MCF 10A (cell line): Measurements from ENCODE around the gene UVRAG. TPM values are rescaled to one million over a fixed set of nuclear protein-coding genes. Genes with fewer than 3 reads are reported as not detected.

Source experiments
- BruUV-seq: library from RNA; stranded (reverse); fragments of 400-500 nt; replicated peaks from 2 replicates; lab custom pipeline; 2021; lab: Mats Ljungman, UMichigan
- CTCF ChIA-PET: fragments of 300-600 bp; sonication (Branson Sonifier 250); formaldehyde crosslinking; extraction: SDS; loops from one replicate; lab custom pipeline; 2021; ENCODE audit warnings: antibody characterized with exemption, inconsistent platforms; lab: Yijun Ruan, JAX
- POLR2A ChIA-PET: fragments of 300-600, 350-650 bp; sonication (Branson Sonifier 250); formaldehyde crosslinking; extraction: SDS; loops from one replicate; lab custom pipeline; 2020; ENCODE audit warnings: antibody characterized with exemption, inconsistent platforms; lab: Yijun Ruan, JAX
- DNase-seq: peaks from one replicate; pipeline ENCODE4 v3.0.0-alpha.2; 2018; ENCODE audit not compliant: unreplicated experiment
- H3K27ac Mint-ChIP-seq: one replicate; pipeline ENCODE4 v1.8.0; 2022; ENCODE audit warnings: mild to moderate bottlenecking, low read depth, mixed read lengths; ENCODE audit not compliant: unreplicated experiment
- H3K27me3 Mint-ChIP-seq: one replicate; pipeline ENCODE4 v1.8.0; 2022; ENCODE audit warnings: mixed read lengths; ENCODE audit not compliant: insufficient read depth, unreplicated experiment
- H3K36me3 Mint-ChIP-seq: one replicate; pipeline ENCODE4 v1.8.0; 2022; ENCODE audit warnings: mild to moderate bottlenecking, moderate library complexity, mixed read lengths; ENCODE audit not compliant: insufficient read depth, unreplicated experiment
- H3K4me1 Mint-ChIP-seq: one replicate; pipeline ENCODE4 v1.8.0; 2022; ENCODE audit warnings: mixed read lengths; ENCODE audit not compliant: insufficient read depth, unreplicated experiment
- H3K4me3 Mint-ChIP-seq: one replicate; pipeline ENCODE4 v1.8.0; 2022; ENCODE audit warnings: mild to moderate bottlenecking, moderate library complexity, mixed read lengths; ENCODE audit not compliant: unreplicated experiment
- H3K9me3 Mint-ChIP-seq: one replicate; pipeline ENCODE4 v1.8.0; 2022; ENCODE audit warnings: mixed read lengths; ENCODE audit not compliant: unreplicated experiment
- CTCF ChIP-seq: fragments of 200-600 bp; IDR thresholded peaks from one replicate; pipeline ENCODE4 v1.8.0; 2022; ENCODE audit warnings: antibody characterized with exemption, mild to moderate bottlenecking; ENCODE audit not compliant: unreplicated experiment
- intact Hi-C: fragments of 100-400 bp; cut with micrococcal nuclease; formaldehyde crosslinking; loops from 2 replicates; pipeline ENCODE4 v1.14.1; 2022
- total RNA-seq: library from RNA; stranded (reverse); gene quantifications from 2 replicates; pipeline ENCODE4 v1.2.3, GENCODE V29; 2022

The UVRAG gene
- total RNA-seq, 1 experiment from 2014 or later = 12.4 TPM

GRCh38 chr11:76030968-76031590, 216.1 kb downstream of the UVRAG start:
- no peak for TF ChIP-seq CTCF
- H3K36me3 Mint-ChIP-seq = peaks cover 5% of the 10 kb centered on the region
- H3K4me3 Mint-ChIP-seq = no peak overlapping the region
- no peak overlapping the region for H3K27ac Mint-ChIP-seq
- intact Hi-C loops = no loop called here
- peak; percentile 46 for DNase-seq
- H3K27me3 Mint-ChIP-seq = no peaks in the 10 kb centered on the region
- H3K9me3 Mint-ChIP-seq = peaks cover 7% of the 10 kb centered on the region
- H3K4me1 Mint-ChIP-seq = peaks cover 18% of the 10 kb centered on the region
- POLR2A ChIA-PET = interaction anchor here (0.8 kb wide), 1 partner anchor 8 kb away, joined by 4 read pairs; no protein-coding TSS in a partner anchor
- CTCF ChIA-PET = no interaction called here
- BruUV-seq = no TSS peak

- peaks cover 5% of the 10 kb centered on the region for H3K36me3 Mint-ChIP-seq
- intact Hi-C loops = no loop called here
- DNase-seq = no peak
- BruUV-seq = no TSS peak
- H3K9me3 Mint-ChIP-seq = no peaks in the 10 kb centered on the region
- no peak overlapping the region for H3K4me3 Mint-ChIP-seq
- H3K27ac Mint-ChIP-seq = no peak overlapping the region
- H3K27me3 Mint-ChIP-seq = no peaks in the 10 kb centered on the region
- ChIA-PET POLR2A (interaction anchor here (0.7 to 1.7 kb wide), 2 partner anchors 23 to 65 kb away, joined by 3 to 4 read pairs; no protein-coding TSS in a partner anchor), CTCF (interaction anchor here (0.6 kb wide), 2 partner anchors 153 to 567 kb away, joined by 4 read pairs; no protein-coding TSS in a partner anchor)
- peaks cover 18% of the 10 kb centered on the region for H3K4me1 Mint-ChIP-seq
- TF ChIP-seq CTCF = no peak
Observed at GRCh38 chr11:76033699-76034098, 218.7 kb downstream of the UVRAG start.

- H3K4me1 Mint-ChIP-seq = peaks cover 18% of the 10 kb centered on the region
Observed at GRCh38 chr11:76035020-76035419, 220.0 kb downstream of the UVRAG start.

More at GRCh38 chr11:76035020-76035419, 220.0 kb downstream of the UVRAG start:
- TF ChIP-seq CTCF = no peak
- no TSS peak for BruUV-seq
- H3K9me3 Mint-ChIP-seq = no peaks in the 10 kb centered on the region
- ChIA-PET POLR2A (interaction anchor here (1.7 kb wide), 1 partner anchor 24 kb away, joined by 4 read pairs; no protein-coding TSS in a partner anchor), CTCF (interaction anchor here (0.6 kb wide), 1 partner anchor 118 kb away, joined by 3 read pairs; no protein-coding TSS in a partner anchor)
- no peaks in the 10 kb centered on the region for H3K36me3 Mint-ChIP-seq
- no peak for DNase-seq
- H3K4me3 Mint-ChIP-seq = no peak overlapping the region
- intact Hi-C loops = no loop called here
- H3K27me3 Mint-ChIP-seq = no peaks in the 10 kb centered on the region
- H3K27ac Mint-ChIP-seq = no peak overlapping the region
